ENCODE results near the gene SOBP. TPM values are rescaled to one million over a fixed set of nuclear protein-coding genes. Genes with fewer than 3 reads are reported as not detected.

Gene SOBP
- total RNA-seq, 6 donors from 2014 or later: 4.4 to 25.1 (median 12.4) TPM

- DNase-seq (no peak), ATAC-seq (ENCODE audit: low FRiP score in 2 of 2) (no peak)
- 76% methylated on average over 3 of the region's 3 CpGs; no CpG with 5 or more reads in 1 of the 2 donors for WGBS, 2 donors
These were observed 113.1 kb downstream of the SOBP start for GRCh38 chr6:107603006-107603370.

GRCh38 chr6:107604549-107604948, 114.6 kb downstream of the SOBP start:
- no peaks in the 10 kb centered on the region for H3K27me3 ChIP-seq
- no peak overlapping the region for H3K27ac ChIP-seq
- TF ChIP-seq CTCF (IDR thresholded peaks at IDR 0.05): no peak
- TF ChIP-seq EP300 (IDR thresholded peaks at IDR 0.05): no peak
- TF ChIP-seq POLR2AphosphoS5 (IDR thresholded peaks at IDR 0.05): no peak
- TF ChIP-seq POLR2A (IDR thresholded peaks at IDR 0.05): no peak
- WGBS, 2 donors: 97% methylated on average over 9 of the region's 9 CpGs
- no peaks in the 10 kb centered on the region for H3K9me3 ChIP-seq
- peaks cover 0 to 10% (median 7%) of the 10 kb centered on the region in 4 donors for H3K4me1 ChIP-seq
- H3K4me3 ChIP-seq: no peak overlapping the region
- no peaks in the 10 kb centered on the region for H3K36me3 ChIP-seq
- DNase-seq (no peak), ATAC-seq (ENCODE audit: low FRiP score in 2 of 2) (no peak)

More at GRCh38 chr6:107603006-107603370, 113.1 kb downstream of the SOBP start:
- H3K4me3 ChIP-seq: no peak overlapping the region
- H3K4me1 ChIP-seq: peaks cover 0 to 10% (median 7%) of the 10 kb centered on the region in 4 donors
- H3K9me3 ChIP-seq: no peaks in the 10 kb centered on the region
- TF ChIP-seq CTCF (IDR thresholded peaks at IDR 0.05) (no peak), POLR2A (IDR thresholded peaks at IDR 0.05) (no peak), POLR2AphosphoS5 (IDR thresholded peaks at IDR 0.05) (no peak), EP300 (IDR thresholded peaks at IDR 0.05) (no peak)
- no peaks in the 10 kb centered on the region for H3K27me3 ChIP-seq
- no peaks in the 10 kb centered on the region for H3K36me3 ChIP-seq
- no peak overlapping the region for H3K27ac ChIP-seq

GRCh38 chr6:107606407-107606806, 116.5 kb downstream of the SOBP start:
- no peak overlapping the region for H3K4me3 ChIP-seq
- no peaks in the 10 kb centered on the region for H3K9me3 ChIP-seq
- WGBS, 2 donors: 74 to 84% methylated on average over 4 of the region's 4 CpGs
- peaks cover 0 to 10% (median 1%) of the 10 kb centered on the region in 4 donors for H3K4me1 ChIP-seq
- H3K27me3 ChIP-seq: no peaks in the 10 kb centered on the region
- DNase-seq: no peak
- no peaks in the 10 kb centered on the region for H3K36me3 ChIP-seq
- no peak overlapping the region for H3K27ac ChIP-seq
- ATAC-seq (ENCODE audit: low FRiP score in 2 of 2): no peak
- TF ChIP-seq EP300 (IDR thresholded peaks at IDR 0.05) (no peak), POLR2AphosphoS5 (IDR thresholded peaks at IDR 0.05) (no peak), CTCF (IDR thresholded peaks at IDR 0.05) (no peak), POLR2A (IDR thresholded peaks at IDR 0.05) (no peak)

GRCh38 chr6:107607116-107607515, 117.2 kb downstream of the SOBP start:
- DNase-seq (no peak), ATAC-seq (ENCODE audit: low FRiP score in 2 of 2) (peak in 1 of 2 donors; percentile 42)
- Histone ChIP-seq H3K27ac (no peak overlapping the region), H3K9me3 (no peaks in the 10 kb centered on the region), H3K4me3 (no peak overlapping the region), H3K4me1 (peaks cover 0 to 10% (median 1%) of the 10 kb centered on the region in 4 donors), H3K36me3 (no peaks in the 10 kb centered on the region), H3K27me3 (no peaks in the 10 kb centered on the region)
- 84% methylated on average over 4 of the region's 4 CpGs for WGBS, 2 donors
- TF ChIP-seq CTCF (IDR thresholded peaks at IDR 0.05) (no peak), EP300 (IDR thresholded peaks at IDR 0.05) (no peak), POLR2AphosphoS5 (IDR thresholded peaks at IDR 0.05) (no peak), POLR2A (IDR thresholded peaks at IDR 0.05) (no peak)

GRCh38 chr6:107611094-107611810, 121.3 kb downstream of the SOBP start:
- no peaks in the 10 kb centered on the region for H3K9me3 ChIP-seq
- 69 to 76% methylated on average over 11 of the region's 11 CpGs for WGBS, 2 donors
- H3K27ac ChIP-seq: no peak overlapping the region
- no peak for ATAC-seq (ENCODE audit: low FRiP score in 2 of 2)
- H3K4me3 ChIP-seq: no peak overlapping the region
- H3K36me3 ChIP-seq: no peaks in the 10 kb centered on the region
- TF ChIP-seq POLR2A (IDR thresholded peaks at IDR 0.05): no peak
- TF ChIP-seq CTCF (IDR thresholded peaks at IDR 0.05): no peak
- TF ChIP-seq POLR2AphosphoS5 (IDR thresholded peaks at IDR 0.05): no peak
- no peak for TF ChIP-seq EP300 (IDR thresholded peaks at IDR 0.05)
- H3K27me3 ChIP-seq: no peaks in the 10 kb centered on the region
- peaks cover 0 to 9% (median 1%) of the 10 kb centered on the region in 4 donors for H3K4me1 ChIP-seq
- DNase-seq: no peak

Data from upper lobe of left lung (tissue), 6 donors.